ENCODE results near the gene PIP5K1B.

GRCh38 chr9:68912561-68912960, 207.5 kb downstream of the PIP5K1B start:
- TF ChIP-seq CTCF (IDR thresholded peaks at IDR 0.05) (no peak), POLR2AphosphoS5 (IDR thresholded peaks at IDR 0.05) (no peak), POLR2A (IDR thresholded peaks at IDR 0.05) (no peak)
